Measurements from ENCODE around the gene CCDC8.
"Not testable (repeated sequence)": the region's sequence is repeated elsewhere in the genome, so short reads cannot be mapped to it uniquely, and the experiment has no call there.

CCDC8 gene

DNA sequence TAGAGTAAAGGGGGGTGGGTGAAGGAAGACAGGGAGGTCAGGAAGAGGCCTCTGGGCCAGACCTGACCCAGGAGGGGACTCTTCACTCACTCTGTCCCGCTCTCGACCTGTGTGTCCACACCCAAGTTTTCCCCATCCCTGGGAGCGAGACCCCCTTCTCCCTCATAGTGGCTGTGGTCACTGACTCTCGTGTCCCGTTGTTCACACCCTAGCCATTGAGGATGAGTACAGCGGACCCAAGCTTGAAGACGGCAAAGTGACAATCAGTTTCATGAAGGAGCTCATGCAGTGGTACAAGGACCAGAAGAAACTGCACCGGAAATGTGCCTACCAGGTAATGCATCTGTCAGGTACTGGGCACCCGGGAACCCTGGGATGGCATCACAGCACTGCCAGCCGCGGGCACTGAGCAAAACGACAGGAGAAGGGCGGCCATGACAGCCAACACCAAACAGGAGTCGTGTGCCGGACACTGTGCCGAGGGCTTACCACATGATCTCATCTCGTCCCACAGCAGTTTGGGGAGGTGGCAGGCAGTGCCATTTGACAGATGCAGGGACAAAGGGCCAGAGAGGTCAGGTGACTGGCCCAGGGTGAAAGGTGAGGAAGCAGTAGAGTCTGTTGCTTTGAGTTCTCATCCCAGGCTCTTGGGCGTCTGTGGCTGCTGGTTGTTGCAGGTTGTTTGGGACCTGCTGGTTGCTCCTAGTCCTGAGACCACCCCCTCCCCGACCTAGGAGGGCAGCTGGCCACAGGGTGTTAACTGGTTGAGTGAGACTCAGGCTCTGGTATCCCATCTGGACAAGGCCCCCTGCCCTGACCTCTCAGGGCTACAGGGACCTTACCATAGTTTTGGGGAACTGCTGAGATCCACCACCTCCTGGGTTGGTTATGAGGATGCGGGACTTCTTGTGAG is 36.9 kb downstream of the CCDC8 start:
- FAIRE-seq = no peak

DNA sequence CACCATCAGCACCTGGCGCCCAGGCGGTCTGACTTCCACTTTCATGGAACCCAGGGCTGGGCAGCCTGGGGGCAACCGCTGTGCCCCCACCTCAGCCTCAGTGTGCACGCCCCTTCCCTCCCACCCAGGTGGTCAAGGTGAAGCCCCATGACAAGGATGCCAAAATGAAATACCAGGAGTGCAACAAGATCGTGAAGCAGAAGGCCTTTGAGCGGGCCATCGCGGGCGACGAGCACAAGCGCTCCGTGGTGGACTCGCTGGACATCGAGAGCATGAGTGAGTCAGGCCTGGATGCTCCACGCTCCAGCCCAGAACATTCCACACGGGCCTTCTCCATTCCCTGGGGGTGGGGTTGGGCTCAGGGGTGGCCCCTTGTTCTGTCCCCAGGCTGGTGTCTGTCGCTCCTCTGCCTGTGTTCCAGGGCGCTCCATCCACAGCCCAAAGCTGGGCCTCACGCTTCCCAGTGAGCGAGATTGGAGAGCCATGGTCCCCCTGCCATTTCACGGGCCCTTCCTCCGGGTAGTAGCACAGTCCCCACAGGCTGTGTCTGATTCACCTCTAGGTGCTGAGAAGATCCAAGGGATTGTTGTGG is 37.8 kb downstream of the CCDC8 start:
- not testable (repeated sequence) for FAIRE-seq

DNA sequence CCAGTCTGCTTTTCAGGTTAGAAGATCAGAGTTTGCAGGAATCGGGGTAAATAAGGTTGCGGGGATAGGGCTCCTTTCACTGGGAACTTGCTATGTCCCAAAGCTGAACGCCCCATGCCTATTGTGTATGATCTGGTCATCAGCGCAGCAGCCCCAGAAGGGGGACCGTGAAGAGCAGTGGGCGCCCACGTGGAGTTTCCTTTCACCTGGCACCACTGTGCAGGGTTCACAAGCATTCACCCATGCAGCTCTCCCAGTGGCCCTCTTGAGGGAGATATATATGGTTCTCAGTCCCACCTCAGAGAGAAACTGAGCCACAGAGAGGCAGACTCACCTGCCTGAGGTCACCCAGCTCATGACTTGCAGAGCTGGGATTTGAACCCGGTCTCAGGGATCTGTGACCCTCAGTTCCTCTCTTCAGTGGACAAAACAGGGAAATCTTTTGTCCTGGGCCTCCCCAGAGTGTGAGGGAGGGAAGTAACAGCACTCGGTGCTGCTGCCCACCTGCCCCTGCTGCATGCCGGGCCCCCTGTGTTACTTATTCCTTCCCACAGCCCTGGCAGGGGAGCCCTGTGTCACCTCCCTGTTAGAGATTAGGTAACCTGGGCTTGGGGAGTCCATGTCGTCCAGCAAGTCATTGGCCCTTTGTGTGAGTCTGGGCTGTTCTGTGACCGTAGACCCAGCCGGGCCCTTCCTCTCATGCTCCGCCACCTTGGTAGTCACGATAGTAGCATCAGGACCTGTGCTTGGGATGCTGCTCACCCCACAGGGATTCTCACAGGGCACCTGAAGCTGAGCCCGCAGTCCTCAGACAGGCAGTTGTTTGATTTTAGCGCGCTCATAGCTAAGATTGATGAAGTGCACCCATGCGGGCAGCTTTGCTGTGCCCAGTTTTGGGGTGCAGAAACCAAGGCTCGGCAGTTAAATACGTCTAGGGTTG is 38.6 kb downstream of the CCDC8 start:
- FAIRE-seq = no peak

DNA sequence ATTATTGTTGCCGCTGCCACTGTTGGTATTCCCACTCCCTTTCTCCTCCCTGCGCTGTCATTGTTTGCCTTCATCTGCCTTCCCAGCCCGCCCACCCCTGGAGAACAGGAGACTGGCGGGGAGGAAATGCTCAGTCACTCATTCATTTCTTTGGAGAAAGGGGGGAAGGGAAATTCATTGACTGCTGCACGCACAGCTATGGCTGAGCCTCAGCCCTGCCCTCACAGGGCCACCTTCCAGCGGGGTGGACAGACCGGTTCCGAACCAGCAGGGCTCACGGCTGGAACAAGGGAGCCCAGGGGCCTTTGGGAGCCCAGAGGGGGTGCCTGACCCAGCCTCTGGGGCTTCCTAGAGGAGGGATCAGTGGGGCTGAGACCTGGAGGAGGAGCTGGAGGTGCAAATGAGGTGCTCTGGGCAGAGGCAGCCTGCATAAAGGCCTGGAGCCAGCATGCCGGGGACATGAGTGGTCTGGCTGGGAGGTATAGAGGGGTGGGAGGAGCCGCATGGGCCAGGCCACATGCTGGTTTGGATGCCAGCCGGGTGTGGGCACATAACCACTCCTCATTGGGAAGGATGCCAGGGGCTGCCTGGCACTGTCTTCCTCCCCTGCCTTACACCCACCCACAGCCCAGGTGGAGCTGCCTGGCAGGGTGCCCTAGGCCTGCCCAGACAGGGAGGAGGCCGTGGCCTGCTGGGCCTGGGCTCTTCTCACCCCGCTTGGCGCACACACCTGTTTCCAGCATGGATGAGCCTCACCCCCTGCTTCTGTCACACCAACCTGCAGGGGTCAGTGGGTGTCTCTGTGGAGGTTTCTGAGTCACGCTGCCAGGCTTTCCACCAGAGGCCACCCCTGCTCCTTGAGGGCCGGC is 39.6 kb downstream of the CCDC8 start:
- FAIRE-seq = no peak

DNA sequence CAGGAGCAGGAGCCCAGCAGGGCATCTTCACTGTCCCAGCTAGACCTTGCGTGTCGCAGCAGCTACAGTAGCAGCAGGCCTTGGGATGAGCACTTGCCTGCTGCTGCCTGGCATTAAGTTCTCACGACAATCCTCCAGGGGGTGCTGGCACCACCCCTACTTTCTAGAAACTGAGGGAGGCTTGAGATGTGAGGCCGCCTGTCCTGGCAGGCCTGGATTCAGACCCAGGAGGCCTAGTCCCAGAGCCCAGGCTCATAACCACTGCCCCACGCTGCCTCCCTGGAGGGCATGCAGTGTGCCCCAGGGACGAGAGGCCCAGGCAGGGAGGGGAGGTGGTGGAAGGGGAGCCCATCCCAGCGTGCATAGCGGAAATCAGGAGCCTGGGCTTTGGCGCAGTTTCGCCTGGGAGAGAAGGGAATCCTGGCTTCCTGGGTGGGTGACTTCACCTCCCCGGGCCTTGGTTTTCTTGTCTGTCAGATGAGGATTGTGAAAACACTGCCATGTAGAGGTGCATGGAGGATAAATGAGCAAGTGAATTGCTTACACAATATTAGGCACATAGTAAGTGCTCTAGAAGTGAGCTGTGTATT is 40.4 kb downstream of the CCDC8 start:
- FAIRE-seq = no peak

GRCh38 chr19:46371371-46371901 is 41.9 kb downstream of the CCDC8 start:
- no peak for FAIRE-seq

- FAIRE-seq = no peak
Measured at GRCh38 chr19:46369817-46370216, 43.5 kb downstream of the CCDC8 start.

GRCh38 chr19:46368116-46368515 is 45.2 kb downstream of the CCDC8 start:
- FAIRE-seq = no peak

DNA sequence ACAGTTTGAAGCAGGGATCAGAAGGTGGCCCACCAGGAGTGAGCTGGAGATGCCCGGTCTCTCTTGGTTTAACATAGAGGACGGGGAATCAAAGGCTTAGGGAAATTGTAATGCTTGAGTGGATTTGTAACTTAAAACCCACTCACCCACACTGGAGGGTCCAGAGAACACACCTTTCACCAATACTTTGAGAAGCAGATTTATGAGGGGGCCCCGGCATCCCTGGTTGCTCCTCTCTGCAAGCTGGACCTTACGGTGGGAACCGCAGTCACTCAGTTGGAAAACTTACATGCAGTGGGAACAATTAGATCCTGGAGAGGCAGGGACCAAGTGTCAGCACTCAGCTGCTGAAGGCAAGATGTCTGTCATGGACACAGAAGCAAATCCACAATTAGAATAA is 45.9 kb downstream of the CCDC8 start:
- FAIRE-seq = no peak

DNA sequence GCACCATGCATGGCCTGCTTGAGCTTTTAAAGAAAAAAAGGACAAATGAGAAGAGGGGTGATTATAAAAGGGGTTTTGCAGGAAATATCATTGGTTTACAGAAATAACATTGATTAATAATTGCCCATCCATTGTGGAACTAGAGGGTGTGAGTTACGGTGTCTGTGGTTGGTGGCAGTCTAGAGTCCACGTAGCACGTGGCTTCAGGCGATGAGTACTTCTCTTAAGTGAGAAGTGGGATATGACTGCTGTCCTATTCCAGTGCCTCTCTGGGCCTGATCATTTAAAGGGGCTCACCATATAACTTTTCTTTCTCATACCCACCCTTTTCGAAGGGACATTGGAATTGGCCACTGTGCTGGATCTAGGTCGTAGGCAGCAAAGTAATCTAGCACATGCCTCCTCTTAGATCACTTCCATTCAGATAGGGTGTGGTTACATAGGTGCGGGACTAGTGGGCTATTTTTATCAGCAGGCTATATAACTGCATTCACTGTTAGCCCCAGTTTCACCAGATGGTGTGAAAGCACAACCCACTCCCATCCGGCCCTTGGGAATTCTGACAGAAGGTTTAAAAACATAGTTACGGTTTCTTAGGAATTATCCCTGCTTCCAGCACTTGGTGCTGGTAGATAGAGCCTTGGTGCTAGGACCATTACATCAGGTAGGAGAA is 46.6 kb downstream of the CCDC8 start:
- FAIRE-seq = no peak

DNA sequence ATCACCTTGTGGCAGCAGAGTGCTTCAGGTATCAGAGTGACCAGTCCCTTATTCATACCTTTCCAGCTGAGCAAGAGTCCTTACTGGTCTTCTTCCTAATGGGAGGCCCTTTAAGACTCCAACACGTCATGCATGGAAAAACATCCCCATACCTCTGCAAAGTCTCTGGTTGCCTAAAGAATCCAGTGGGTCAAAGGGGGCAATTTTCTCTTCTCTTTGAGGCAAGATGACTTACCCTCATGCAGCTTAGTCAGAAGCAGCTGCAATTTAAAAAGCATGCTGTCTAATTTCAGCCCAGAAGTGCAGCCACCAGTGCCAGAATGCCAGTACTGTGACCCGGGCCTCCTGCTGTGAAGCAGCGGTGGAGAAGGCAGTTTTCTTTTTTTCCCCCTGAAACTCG is 47.8 kb downstream of the CCDC8 start:
- FAIRE-seq = no peak

GRCh38 chr19:46364359-46364758 is 49.0 kb downstream of the CCDC8 start:
- no peak for FAIRE-seq

DNA sequence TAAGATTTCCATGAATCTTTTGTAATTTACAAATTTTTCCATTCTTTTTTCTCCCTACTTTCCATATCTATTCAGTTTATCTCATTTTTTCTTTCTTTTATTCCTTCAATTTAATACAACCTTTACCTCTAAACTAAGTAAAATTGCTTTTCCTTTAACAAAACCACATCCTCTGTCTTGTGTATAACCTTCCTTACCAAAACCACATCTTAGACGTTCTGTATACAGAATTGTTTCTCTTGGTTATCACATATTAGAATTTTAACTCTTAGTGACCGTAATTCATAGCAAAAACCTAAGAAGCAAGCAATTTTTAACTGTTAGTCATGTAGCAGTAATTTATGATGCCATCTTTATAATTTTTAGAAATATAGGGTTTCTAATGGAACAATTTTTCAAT is 51.4 kb downstream of the CCDC8 start:
- no peak for FAIRE-seq

All from A204.1 (cell line).